BJ (cell line): ENCODE measurements around the gene UBALD2. TPM values are rescaled to one million over a fixed set of nuclear protein-coding genes. Genes with fewer than 3 reads are reported as not detected.
A peak's percentile ranks its signal among the peaks of the same experiment; 100 is the strongest.

Source experiments
- CTCF ChIA-PET: fragments of 350-600 bp; formaldehyde crosslinking; extraction: SDS; loops from one replicate; lab custom pipeline; 2021; ENCODE audit warnings: antibody characterized with exemption, inconsistent platforms; lab: Yijun Ruan, JAX
- POLR2A ChIA-PET: fragments of 300-600 bp; sonication (Branson Sonifier 250); formaldehyde crosslinking; extraction: SDS; loops from one replicate; lab custom pipeline; 2021; ENCODE audit warnings: antibody characterized with exemption; lab: Charles Lee
- DNase-seq: peaks from one replicate; pipeline ENCODE4 v3.0.0-alpha.2; 2011; ENCODE audit warnings: low read depth
- H3K27me3 ChIP-seq: 2 replicates; pipeline ENCODE4 v1.6.0; 2011; ENCODE audit warnings: low read length; ENCODE audit not compliant: control insufficient read depth, insufficient read depth
- H3K36me3 ChIP-seq: 2 replicates; pipeline ENCODE4 v1.5.1; 2011; ENCODE audit warnings: low read length; ENCODE audit not compliant: control insufficient read depth, insufficient read depth
- H3K4me3 ChIP-seq: 2 replicates; pipeline ENCODE4 v1.5.1; 2011; ENCODE audit warnings: low read depth, mild to moderate bottlenecking, control low read depth, low read length
- polyA plus RNA-seq: library from polyadenylated mRNA; depleted of rRNA; stranded (reverse); fragments of >200 nt; gene quantifications from 2 replicates; pipeline ENCODE4 v1.2.3, GENCODE V29; 2011
- TF ChIP-seq, protein P1 (sequence below): IDR thresholded peaks from 2 replicates; pipeline ENCODE4 v1.5.1; 2011; ENCODE audit warnings: low read depth, mild to moderate bottlenecking, control low read depth, inconsistent platforms, low read length, moderate library complexity; ENCODE audit not compliant: insufficient read depth

UBALD2 gene
- polyA plus RNA-seq, 1 experiment: 50.7 TPM

DNA sequence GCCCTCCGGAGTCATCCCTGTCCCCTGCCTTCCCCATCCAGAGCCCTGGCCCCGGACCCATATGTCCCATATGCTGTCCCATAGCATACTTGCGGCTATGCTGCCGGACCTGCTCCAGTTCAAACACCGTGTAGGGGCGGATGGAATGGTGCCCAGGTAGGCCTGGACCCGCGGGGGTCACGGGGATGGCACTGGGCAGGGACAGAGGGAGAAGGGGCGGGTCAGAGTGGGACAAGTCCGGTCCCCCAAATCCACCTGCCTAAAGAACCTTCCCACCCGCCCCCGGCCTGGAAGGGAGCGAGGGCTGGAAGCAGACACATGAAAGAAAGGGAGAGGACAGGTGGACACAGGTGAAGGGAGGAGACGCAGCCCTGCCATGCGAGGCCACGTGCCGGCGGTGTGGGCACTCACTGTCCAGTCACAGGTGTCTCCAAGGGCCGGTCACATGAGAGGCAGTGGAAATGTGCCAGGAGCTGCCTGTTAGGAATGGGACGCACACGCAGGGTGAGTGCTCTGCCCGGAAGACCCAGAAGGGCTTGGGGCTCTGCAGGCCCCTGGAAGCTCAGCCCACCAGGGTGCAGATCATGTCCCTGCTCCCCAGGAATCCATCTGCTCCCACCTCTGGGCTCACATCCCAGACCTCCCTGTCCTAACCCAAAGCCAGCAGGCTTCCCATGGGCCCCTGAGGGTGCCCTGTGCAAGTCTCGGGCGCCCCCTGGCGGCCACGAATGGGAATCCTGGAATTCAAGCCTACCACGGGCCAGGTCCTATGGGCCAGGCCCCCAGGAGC, 14.0 kb downstream of the UBALD2 start:
- ChIA-PET CTCF (interaction anchor here (0.6 to 7.4 kb wide), 58 partner anchors 9 to 279 kb away, joined by 3 to 247 read pairs (median 4); partner anchors contain the start of genes CDK3, EXOC7, FOXJ1 and UBALD2), POLR2A (no interaction called here)
- H3K36me3 ChIP-seq: 0 out of 2 replicates have a peak, but pooled peaks cover 1% of the 10 kb centered on the region
- TF ChIP-seq, protein P1, sequence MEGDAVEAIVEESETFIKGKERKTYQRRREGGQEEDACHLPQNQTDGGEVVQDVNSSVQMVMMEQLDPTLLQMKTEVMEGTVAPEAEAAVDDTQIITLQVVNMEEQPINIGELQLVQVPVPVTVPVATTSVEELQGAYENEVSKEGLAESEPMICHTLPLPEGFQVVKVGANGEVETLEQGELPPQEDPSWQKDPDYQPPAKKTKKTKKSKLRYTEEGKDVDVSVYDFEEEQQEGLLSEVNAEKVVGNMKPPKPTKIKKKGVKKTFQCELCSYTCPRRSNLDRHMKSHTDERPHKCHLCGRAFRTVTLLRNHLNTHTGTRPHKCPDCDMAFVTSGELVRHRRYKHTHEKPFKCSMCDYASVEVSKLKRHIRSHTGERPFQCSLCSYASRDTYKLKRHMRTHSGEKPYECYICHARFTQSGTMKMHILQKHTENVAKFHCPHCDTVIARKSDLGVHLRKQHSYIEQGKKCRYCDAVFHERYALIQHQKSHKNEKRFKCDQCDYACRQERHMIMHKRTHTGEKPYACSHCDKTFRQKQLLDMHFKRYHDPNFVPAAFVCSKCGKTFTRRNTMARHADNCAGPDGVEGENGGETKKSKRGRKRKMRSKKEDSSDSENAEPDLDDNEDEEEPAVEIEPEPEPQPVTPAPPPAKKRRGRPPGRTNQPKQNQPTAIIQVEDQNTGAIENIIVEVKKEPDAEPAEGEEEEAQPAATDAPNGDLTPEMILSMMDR: peak; percentile 98
- no peak for DNase-seq
- H3K4me3 ChIP-seq: no peak overlapping the region
- H3K27me3 ChIP-seq: no peaks in the 10 kb centered on the region

DNA sequence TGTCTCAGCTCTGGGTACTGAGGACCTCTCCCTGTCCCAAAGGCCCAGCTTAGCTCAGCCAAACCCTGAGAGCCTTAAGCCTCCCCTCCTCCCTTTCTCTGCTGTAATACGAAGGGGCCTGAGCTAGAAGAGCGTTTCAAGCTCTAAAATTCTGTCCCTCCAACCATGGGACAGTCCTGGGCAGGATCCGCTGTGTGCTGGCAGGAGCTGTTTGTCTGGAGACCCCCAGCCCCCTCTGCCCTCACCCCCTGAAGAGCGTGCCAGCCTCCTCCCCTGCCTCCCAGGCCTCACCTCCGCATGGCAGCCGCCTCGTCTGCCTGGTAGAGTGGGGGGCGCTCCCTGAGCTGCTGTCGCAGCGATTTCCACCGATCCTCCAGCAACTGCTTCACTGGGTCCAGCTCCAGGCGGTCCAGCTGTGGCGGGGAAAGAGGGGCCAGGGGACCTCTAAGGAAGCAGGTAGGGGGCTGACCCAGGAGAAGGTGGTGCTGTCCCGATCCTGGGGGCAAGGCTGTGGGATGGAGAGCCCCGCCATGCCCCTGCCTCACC, 14.7 kb downstream of the UBALD2 start:
- ChIA-PET POLR2A (no interaction called here), CTCF (interaction anchor here (0.6 to 7.4 kb wide), 54 partner anchors 9 to 280 kb away, joined by 3 to 247 read pairs (median 5); partner anchors contain the start of genes CDK3, EXOC7, FOXJ1 and ZACN)
- Histone ChIP-seq H3K27me3 (no peaks in the 10 kb centered on the region), H3K36me3 (0 out of 2 replicates have a peak, but pooled peaks cover 1% of the 10 kb centered on the region), H3K4me3 (no peak overlapping the region)
- no peak for DNase-seq
- TF ChIP-seq, protein P1: no peak

DNA sequence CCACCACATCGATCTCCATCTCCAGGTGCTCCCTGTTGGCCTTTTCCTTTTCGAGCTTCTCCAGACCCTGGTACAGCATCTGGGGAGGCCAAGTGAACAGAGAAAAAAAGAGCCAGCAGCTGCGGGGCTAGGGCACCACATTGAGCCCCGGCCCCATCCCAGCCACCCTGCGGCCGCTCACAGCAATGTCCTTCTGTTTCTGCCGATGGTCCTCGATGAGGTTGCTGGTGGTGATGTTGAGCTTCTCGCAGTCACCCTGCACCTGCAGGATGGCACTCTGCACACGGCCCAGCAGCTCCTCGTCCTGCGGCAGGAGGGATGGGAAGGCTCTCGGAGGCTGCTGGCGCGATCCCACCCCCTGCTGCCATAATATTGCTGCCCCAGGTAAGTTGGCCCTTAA, 15.5 kb downstream of the UBALD2 start:
- no peak overlapping the region for H3K4me3 ChIP-seq
- no peak for DNase-seq
- TF ChIP-seq, protein P1: no peak
- ChIA-PET CTCF (interaction anchor here (1.2 to 7.4 kb wide), 15 partner anchors 8 to 267 kb away, joined by 4 to 247 read pairs (median 8); partner anchors contain the start of genes EXOC7 and ZACN), POLR2A (no interaction called here)
- H3K36me3 ChIP-seq: 0 out of 2 replicates have a peak, but pooled peaks cover 1% of the 10 kb centered on the region
- H3K27me3 ChIP-seq: no peaks in the 10 kb centered on the region

DNA sequence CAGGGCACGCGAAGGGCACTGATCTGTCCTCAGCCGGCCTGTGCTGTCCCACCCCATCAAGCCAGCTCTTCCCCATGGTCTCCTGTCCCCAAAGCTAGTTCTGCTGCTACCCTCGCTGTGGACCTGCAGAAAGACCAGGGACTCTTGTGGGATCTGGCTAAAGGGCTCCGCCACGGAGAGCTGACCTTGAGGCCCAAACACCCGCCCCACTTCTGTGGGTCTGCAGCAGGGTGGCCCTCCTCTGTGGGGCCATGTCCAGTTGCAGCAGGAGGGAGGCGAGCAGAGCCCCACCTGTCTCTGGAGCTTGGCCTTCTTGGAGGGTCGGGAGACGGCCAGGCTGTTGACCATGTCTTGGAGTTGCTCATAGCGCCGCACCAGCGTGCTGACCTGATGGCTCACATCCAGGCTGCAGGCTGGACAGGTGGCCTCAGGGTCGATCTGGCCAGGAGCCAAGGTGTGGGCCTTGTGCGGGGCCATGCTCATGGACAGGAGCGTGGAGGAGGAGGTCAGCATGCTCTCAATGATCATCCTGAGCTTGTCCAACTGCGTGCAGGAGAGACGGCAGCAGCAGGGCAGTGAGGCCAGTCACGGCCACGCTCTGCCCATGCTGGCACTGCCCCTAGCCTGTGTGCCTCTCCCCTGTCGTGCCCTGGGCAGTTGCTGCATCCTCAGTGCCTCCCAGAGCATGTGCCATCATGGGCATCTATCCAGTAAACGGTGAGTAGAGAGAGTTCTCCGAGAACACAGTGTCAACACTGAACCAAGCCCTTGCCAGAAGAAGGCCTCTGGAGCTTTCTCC, 16.6 kb downstream of the UBALD2 start:
- no peaks in the 10 kb centered on the region for H3K36me3 ChIP-seq
- no peak overlapping the region for H3K4me3 ChIP-seq
- no peak for DNase-seq
- no peaks in the 10 kb centered on the region for H3K27me3 ChIP-seq
- TF ChIP-seq, protein P1: no peak
- POLR2A ChIA-PET: no interaction called here
- CTCF ChIA-PET: interaction anchor here (1.0 to 7.4 kb wide), 4 partner anchors 12 to 161 kb away, joined by 3 to 247 read pairs (median 26); no protein-coding TSS in a partner anchor
